DMS79 treated with DMSO at 0.1 percent for 48 hours (cell line): Measurements from ENCODE around the gene ANAPC1.
"Not testable (repeated sequence)": the region's sequence is repeated elsewhere in the genome, so short reads cannot be mapped to it uniquely, and the experiment has no call there.

Experiments
- DNase-seq: peaks from one replicate; lab custom pipeline; 2025; lab: John Stamatoyannopoulos, UW

ANAPC1 gene

DNA sequence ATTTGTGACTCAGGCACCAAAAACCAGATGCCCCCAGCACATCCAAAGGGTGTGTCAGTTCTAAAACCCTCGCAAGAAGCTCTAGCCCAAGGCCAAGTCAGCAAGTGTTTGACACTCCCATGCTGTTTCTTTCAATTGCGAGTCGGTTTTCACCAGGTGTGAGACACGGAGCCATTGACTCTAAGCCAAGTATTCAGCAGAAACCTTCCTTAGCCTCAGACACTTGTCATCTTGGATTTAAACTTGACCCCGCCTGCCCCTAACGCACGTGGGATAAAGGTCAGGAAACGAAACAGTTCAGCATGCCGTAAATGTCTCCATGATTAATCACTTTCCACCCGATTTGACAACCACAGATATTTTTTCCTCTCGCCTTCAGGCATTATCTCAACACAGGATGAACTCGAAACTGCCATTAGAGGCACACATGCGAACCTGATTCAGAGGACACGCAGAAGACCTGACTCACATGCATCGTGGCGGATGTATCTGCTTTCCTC is 156.3 kb downstream of the ANAPC1 start:
- DNase-seq: not testable (repeated sequence)

DNA sequence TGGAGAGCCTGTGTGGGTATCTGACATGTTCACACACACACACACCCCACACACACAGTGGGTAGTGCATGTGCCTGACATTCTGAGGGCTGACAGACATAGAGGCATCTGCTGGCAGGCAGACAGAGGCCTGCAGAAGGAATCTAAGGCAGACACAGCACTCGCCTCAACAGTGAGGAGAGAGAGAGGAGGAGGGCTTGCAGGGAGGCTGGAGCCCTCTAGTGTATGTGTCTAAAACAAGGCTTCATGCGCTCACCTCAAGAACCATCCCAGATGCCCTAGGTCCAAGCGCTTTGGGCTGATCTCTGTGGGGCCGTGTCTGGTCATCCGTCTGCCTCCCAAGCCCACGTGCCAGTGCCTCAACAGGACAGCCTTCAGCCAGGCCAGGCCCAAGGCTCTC is 158.3 kb downstream of the ANAPC1 start:
- not testable (repeated sequence) for DNase-seq

DNA sequence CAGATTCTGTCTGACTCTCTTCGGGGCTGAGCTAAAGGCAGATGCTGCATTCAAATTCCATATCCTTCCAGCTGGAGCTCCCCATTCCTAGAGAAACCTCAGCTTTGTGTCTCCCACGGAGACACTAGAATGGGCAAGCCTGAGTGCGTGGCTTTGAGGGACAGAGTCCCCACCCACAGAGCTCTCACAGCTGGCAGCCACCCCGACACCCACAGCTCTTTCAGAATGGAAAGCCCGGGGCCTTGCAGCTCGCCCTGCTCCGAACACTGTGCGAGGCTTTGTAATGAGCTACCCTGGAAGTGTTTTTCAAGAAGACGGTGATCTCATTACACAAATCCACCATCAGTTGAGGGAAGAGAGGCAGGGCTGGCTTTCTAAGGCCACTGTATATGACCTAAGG is 164.4 kb downstream of the ANAPC1 start:
- DNase-seq: not testable (repeated sequence)
